ENCODE data around the gene MCUR1.

DNA sequence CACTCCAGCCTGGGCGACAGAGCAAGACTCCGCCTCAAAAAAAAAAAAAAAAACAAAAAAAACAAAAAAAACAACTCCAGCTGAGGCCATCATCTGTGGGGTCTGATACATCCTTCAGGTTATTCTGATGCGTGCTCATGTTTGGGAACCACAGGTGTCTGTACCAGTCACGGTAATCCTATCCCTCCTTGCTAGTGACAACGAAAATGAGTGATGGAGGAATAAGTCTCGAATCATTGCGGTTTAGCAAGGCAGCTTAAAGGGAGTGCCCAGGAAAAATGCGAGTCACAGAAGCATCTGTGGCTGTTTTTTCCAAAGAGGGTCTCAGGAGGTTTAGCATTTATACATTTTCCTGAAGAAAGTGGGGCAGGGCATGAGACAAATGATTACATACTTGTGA is 48.8 kb downstream of the MCUR1 start:
- TF ChIP-seq, protein P1, sequence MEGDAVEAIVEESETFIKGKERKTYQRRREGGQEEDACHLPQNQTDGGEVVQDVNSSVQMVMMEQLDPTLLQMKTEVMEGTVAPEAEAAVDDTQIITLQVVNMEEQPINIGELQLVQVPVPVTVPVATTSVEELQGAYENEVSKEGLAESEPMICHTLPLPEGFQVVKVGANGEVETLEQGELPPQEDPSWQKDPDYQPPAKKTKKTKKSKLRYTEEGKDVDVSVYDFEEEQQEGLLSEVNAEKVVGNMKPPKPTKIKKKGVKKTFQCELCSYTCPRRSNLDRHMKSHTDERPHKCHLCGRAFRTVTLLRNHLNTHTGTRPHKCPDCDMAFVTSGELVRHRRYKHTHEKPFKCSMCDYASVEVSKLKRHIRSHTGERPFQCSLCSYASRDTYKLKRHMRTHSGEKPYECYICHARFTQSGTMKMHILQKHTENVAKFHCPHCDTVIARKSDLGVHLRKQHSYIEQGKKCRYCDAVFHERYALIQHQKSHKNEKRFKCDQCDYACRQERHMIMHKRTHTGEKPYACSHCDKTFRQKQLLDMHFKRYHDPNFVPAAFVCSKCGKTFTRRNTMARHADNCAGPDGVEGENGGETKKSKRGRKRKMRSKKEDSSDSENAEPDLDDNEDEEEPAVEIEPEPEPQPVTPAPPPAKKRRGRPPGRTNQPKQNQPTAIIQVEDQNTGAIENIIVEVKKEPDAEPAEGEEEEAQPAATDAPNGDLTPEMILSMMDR (conservative IDR thresholded peaks at IDR 0.05 in 1 of 2, IDR thresholded peaks at IDR 0.05 in 1 of 2; ENCODE audit: low read depth in 1 of 2, low read length in 2 of 2), result no peak
- TF ChIP-seq EZH2 (IDR thresholded peaks at IDR 0.05; ENCODE audit: low read length, missing control alignments), result no peak

Measured in fibroblast of lung (primary cell).